LNCaP clone FGC (cell line): ENCODE results near the gene APOBEC3B.
"Not testable (repeated sequence)": the region's sequence is repeated elsewhere in the genome, so short reads cannot be mapped to it uniquely, and the experiment has no call there.

Experiments used
- DNase-seq: peaks from one replicate; pipeline ENCODE4 v3.0.0-alpha.2; 2011; ENCODE audit warnings: low read depth
- H3K4me3 ChIP-seq: 2 replicates; pipeline ENCODE4 v1.5.1; 2011; ENCODE audit warnings: mild to moderate bottlenecking, low read depth, low read length, control low read depth
- TF ChIP-seq, protein P1 (sequence below): IDR thresholded peaks from 2 replicates; pipeline ENCODE4 v1.5.1; 2012; ENCODE audit warnings: mild to moderate bottlenecking; ENCODE audit not compliant: control insufficient read depth, insufficient read depth; ENCODE audit errors: extremely low read depth

APOBEC3B gene

DNA sequence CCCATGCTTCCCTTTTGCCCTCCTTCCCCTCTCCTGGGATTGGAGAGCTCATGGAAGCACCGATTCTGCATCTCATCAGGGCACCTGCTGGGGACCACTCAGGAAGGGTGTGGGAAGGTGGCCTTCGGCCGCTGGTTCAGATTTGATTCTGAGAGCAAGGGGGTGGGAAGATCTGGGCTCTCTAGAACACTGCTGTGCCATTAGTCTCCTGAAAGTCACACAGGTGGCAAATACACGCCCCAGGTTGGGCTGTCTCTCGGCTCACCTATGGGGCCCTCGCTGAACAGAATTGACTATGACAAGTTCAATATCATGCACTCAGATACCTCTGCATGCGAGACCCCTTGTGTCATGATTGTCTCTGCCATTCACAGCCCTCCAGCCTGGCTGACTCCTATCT lies 37.5 kb upstream of the APOBEC3B start:
- no peak overlapping the region for H3K4me3 ChIP-seq
- DNase-seq: no peak
- TF ChIP-seq, protein P1, sequence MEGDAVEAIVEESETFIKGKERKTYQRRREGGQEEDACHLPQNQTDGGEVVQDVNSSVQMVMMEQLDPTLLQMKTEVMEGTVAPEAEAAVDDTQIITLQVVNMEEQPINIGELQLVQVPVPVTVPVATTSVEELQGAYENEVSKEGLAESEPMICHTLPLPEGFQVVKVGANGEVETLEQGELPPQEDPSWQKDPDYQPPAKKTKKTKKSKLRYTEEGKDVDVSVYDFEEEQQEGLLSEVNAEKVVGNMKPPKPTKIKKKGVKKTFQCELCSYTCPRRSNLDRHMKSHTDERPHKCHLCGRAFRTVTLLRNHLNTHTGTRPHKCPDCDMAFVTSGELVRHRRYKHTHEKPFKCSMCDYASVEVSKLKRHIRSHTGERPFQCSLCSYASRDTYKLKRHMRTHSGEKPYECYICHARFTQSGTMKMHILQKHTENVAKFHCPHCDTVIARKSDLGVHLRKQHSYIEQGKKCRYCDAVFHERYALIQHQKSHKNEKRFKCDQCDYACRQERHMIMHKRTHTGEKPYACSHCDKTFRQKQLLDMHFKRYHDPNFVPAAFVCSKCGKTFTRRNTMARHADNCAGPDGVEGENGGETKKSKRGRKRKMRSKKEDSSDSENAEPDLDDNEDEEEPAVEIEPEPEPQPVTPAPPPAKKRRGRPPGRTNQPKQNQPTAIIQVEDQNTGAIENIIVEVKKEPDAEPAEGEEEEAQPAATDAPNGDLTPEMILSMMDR: no peak

DNA sequence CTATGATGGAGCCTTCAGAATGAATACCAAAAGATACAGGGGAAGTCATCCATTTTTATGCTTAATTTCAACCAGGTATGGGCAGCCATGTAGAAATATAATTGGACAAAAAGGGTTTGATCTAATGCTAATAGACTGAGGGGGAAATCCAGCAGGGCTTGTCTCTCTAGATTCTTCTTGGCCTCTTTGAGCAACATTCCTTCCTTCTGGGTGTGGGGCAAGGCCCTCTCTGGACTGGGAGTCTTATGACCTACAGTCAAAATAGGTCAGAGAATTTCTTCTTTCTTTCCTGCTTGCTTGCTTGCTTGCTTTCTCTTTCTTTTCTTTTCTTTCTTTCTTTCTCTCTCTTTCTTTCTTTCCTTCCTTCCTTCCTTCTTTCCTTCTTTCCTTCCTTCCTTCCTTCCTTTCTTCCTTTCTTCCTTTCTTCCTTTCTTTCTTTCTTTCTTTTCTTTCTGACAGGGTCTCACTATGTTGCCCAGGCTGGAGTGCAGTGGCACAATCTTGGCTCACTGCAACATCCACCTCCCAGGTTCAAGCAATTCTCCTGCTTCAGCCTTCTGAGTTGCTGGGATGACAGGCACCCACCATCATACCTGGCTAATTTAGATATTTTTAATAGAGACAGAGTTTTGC lies 36.3 kb upstream of the APOBEC3B start:
- DNase-seq, H3K4me3 ChIP-seq: not testable (repeated sequence)

DNA sequence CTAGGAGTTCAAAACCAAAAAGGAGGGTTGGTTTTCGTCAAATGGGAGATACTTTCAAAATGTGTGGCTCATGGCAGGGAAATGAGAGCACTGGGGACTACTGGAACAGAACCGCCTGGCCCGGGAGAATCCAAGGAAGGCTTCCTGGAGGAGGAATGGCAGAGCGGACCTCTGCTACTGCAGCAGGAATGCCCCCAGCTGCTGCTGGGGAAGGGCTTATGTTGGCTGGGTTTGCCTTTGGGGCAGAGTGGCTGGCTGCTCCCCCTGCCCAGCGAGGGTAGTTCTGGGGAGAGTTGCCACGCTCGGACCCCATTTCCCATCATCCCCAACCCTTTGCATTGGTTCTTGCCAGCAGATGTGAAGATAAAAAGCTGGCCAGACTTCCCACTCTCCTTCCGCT lies 35.4 kb upstream of the APOBEC3B start:
- H3K4me3 ChIP-seq: no peak overlapping the region
- TF ChIP-seq, protein P1: no peak
- DNase-seq: no peak

DNA sequence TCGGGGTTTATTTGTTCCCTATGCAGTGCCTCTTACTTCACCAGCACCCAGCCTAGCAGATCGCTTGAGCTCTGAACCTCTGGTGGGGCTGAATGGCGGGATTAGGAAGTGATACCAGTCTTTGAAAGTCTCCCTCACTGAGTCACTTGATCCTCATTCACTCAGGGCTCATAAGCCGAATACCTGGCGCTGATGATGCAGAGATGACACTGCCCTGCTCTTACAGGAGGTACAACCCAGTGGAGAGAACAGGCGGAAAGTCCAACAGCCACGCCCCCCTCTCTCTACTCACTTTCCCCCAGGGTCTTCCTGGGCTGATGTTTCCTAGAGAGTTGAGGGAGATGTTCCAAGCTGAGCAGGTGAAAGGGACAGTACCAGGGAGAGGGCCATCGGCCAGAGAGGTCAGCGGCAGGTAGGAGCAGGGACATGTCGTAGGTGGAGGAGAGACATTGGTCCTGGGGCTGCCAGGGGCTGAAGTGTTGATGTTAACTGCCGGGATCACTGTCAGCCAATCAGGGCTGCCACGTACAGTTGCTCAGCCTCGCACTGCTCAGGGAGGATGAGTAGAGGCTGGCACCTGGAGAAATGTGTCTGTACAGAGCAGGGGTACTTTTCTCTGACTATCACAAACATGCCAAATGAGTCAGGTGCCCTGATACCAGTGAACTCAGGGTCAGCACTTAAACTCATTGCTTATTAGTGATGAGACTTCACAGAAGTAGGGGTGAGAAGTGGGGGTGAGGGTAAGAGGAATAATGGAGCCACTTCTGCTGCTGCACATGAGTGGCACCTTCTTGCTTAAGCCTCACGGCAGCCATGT lies 34.6 kb upstream of the APOBEC3B start:
- TF ChIP-seq, protein P1: no peak
- H3K4me3 ChIP-seq: no peak overlapping the region
- no peak for DNase-seq

DNA sequence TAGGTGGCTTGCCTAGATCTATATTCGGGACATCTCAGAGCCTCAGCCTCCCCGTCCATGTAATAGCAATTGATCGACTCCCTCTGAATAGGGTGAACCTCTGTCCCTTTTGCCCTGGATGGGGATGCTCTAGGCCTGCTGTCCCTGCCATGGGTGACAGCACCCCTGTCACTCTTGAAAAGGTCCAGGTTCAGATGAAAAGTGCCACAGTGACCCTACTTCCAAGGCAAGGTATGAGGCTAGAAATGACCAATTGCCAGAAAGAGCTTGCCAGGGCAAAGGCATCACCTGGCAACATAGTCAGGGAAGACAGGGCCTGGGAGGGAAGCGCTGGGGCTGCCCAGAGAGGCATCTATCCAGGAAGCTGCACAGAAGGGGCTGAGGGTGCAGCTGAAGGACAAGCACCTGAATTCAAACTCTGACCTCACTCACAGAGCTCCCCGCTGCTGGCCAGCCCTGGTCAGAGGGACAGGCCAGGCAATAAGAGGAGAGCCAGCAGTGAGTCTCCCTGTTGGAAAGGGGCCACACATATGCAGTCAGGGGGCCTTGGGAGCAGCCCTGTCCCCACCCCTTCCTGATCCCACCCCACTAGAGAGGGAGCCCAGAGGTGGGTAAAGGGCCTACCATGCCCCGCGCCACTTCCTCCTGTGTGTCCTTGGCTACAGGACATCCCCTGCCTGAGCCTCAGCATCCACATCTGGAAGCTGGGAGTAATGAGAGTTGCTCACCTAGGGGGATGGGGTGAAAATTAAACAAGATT lies 33.8 kb upstream of the APOBEC3B start:
- no peak for DNase-seq

DNA sequence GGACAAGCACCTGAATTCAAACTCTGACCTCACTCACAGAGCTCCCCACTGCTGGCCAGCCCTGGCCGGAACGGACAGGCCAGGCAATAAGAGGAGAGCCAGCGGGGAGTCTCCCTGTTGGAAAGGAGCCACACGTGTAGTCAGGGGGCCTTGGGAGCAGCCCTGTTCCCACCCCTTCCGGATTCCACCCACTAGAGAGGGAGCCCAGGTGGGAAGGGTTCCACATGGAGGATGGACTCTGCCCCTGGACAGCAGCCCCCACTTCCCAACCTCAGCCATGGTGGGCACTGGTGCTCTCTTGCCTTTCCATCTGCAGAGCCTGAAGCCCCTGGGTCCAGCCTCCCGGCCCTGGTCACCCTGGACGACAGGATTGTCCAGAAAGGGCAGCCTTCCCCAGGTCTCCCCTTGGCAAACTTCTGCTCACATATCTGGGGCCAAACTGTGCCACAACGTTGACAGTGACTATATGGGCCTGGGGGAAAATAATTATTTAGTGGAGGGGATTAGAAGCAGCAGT lies 32.2 kb upstream of the APOBEC3B start:
- TF ChIP-seq, protein P1: no peak
- no peak for DNase-seq
- no peak overlapping the region for H3K4me3 ChIP-seq

More for the DNA sequence above, 33.8 kb upstream of the APOBEC3B start:
- no peak overlapping the region for H3K4me3 ChIP-seq
- TF ChIP-seq, protein P1: no peak
